Measurements from ENCODE around the gene HDAC9. TPM values are rescaled to one million over a fixed set of nuclear protein-coding genes. Genes with fewer than 3 reads are reported as not detected.

Gene HDAC9
- total RNA-seq, 1 donor from 2014 or later, result 32.4 TPM

GRCh38 chr7:18535810-18536415 lies 40.4 kb downstream of the HDAC9 start:
- intact Hi-C loops (cut with DNase I), result no loop called here
- H3K36me3 ChIP-seq, result no peaks in the 10 kb centered on the region

GRCh38 chr7:18536486-18536885 lies 40.9 kb downstream of the HDAC9 start:
- no peaks in the 10 kb centered on the region for H3K9me3 ChIP-seq
- no peak for TF ChIP-seq POLR2AphosphoS5 (IDR thresholded peaks at IDR 0.05; ENCODE audit: insufficient read depth in 1 of 2, low read depth in 1 of 2)
- no peak for TF ChIP-seq CTCF (IDR thresholded peaks at IDR 0.05)
- TF ChIP-seq POLR2A (IDR thresholded peaks at IDR 0.05), result no peak
- no peak overlapping the region for H3K4me3 ChIP-seq
- H3K4me1 ChIP-seq, result peaks cover 11% of the 10 kb centered on the region
- no peak for DNase-seq (ENCODE audit: extremely low spot score in 2 of 2)
- no peaks in the 10 kb centered on the region for H3K36me3 ChIP-seq
- intact Hi-C loops (cut with DNase I), result no loop called here
- no peak overlapping the region for H3K27ac ChIP-seq
- H3K27me3 ChIP-seq, result no peaks in the 10 kb centered on the region

More at GRCh38 chr7:18535810-18536415, 40.4 kb downstream of the HDAC9 start:
- Histone ChIP-seq H3K4me1 (peaks cover 6% of the 10 kb centered on the region), H3K4me3 (no peak overlapping the region), H3K27ac (no peak overlapping the region), H3K27me3 (no peaks in the 10 kb centered on the region), H3K9me3 (no peaks in the 10 kb centered on the region)
- no peak for TF ChIP-seq CTCF (IDR thresholded peaks at IDR 0.05)
- TF ChIP-seq POLR2A (IDR thresholded peaks at IDR 0.05), result no peak
- TF ChIP-seq POLR2AphosphoS5 (IDR thresholded peaks at IDR 0.05; ENCODE audit: insufficient read depth in 1 of 2, low read depth in 1 of 2), result no peak
- no peak for DNase-seq (ENCODE audit: extremely low spot score in 2 of 2)

- no peak for TF ChIP-seq POLR2AphosphoS5 (IDR thresholded peaks at IDR 0.05; ENCODE audit: insufficient read depth in 1 of 2, low read depth in 1 of 2)
- no peak for TF ChIP-seq CTCF (IDR thresholded peaks at IDR 0.05)
- TF ChIP-seq POLR2A (IDR thresholded peaks at IDR 0.05), result no peak
- intact Hi-C loops (cut with DNase I), result no loop called here
- Histone ChIP-seq H3K36me3 (no peaks in the 10 kb centered on the region), H3K27ac (no peak overlapping the region), H3K27me3 (no peaks in the 10 kb centered on the region), H3K4me1 (peaks cover 11% of the 10 kb centered on the region), H3K9me3 (no peaks in the 10 kb centered on the region), H3K4me3 (no peak overlapping the region)
- no peak for DNase-seq (ENCODE audit: extremely low spot score in 2 of 2)
Observed at GRCh38 chr7:18538554-18539250, 43.2 kb downstream of the HDAC9 start.

- Histone ChIP-seq H3K9me3 (no peaks in the 10 kb centered on the region), H3K4me1 (peaks cover 11% of the 10 kb centered on the region), H3K4me3 (no peak overlapping the region), H3K27me3 (no peaks in the 10 kb centered on the region), H3K27ac (no peak overlapping the region), H3K36me3 (no peaks in the 10 kb centered on the region)
- TF ChIP-seq POLR2AphosphoS5 (IDR thresholded peaks at IDR 0.05; ENCODE audit: insufficient read depth in 1 of 2, low read depth in 1 of 2) (no peak), POLR2A (IDR thresholded peaks at IDR 0.05) (no peak), CTCF (IDR thresholded peaks at IDR 0.05) (no peak)
- no peak for DNase-seq (ENCODE audit: extremely low spot score in 2 of 2)
- intact Hi-C loops (cut with DNase I), result no loop called here
Observed at GRCh38 chr7:18540396-18540795, 44.8 kb downstream of the HDAC9 start.

Measured in vagina (tissue), 2 donors.